Measurements from ENCODE around the gene GPR21.

Gene GPR21

GRCh38 chr9:123063896-123064295 is 30.4 kb downstream of the GPR21 start:
- DNase-seq (ENCODE audit: low read depth in 2 of 2) = no peak

GRCh38 chr9:123064716-123065115 is 31.2 kb downstream of the GPR21 start:
- DNase-seq (ENCODE audit: low read depth in 2 of 2) = no peak

- no peak for DNase-seq (ENCODE audit: low read depth in 2 of 2)
These were observed 31.7 kb downstream of the GPR21 start for GRCh38 chr9:123065196-123065595.

GRCh38 chr9:123067136-123067535 is 33.7 kb downstream of the GPR21 start:
- DNase-seq (ENCODE audit: low read depth in 2 of 2) = no peak

GRCh38 chr9:123069010-123069481 is 35.6 kb downstream of the GPR21 start:
- DNase-seq (ENCODE audit: low read depth in 2 of 2) = no peak

GRCh38 chr9:123070198-123070597 is 36.7 kb downstream of the GPR21 start:
- DNase-seq (ENCODE audit: low read depth in 2 of 2) = no peak

GRCh38 chr9:123072407-123072995 is 39.0 kb downstream of the GPR21 start:
- DNase-seq (ENCODE audit: low read depth in 2 of 2) = no peak

- no peak for DNase-seq (ENCODE audit: low read depth in 2 of 2)
These were observed 40.0 kb downstream of the GPR21 start for GRCh38 chr9:123073441-123073840.

GRCh38 chr9:123073991-123074422 is 40.5 kb downstream of the GPR21 start:
- DNase-seq (ENCODE audit: low read depth in 2 of 2) = no peak

- DNase-seq (ENCODE audit: low read depth in 2 of 2) = no peak
These were observed 41.2 kb downstream of the GPR21 start for GRCh38 chr9:123074628-123075027.

GRCh38 chr9:123080444-123080843 is 47.0 kb downstream of the GPR21 start:
- DNase-seq (ENCODE audit: low read depth in 2 of 2) = no peak

GRCh38 chr9:123081824-123082223 is 48.4 kb downstream of the GPR21 start:
- DNase-seq (ENCODE audit: low read depth in 2 of 2) = no peak

GRCh38 chr9:123083680-123084079 is 50.2 kb downstream of the GPR21 start:
- no peak for DNase-seq (ENCODE audit: low read depth in 2 of 2)

- no peak for DNase-seq (ENCODE audit: low read depth in 2 of 2)
These were observed 50.8 kb downstream of the GPR21 start for GRCh38 chr9:123084256-123084655.

Data from stimulated activated CD4-positive, alpha-beta T cell treated with anti-CD3 and anti-CD28 coated beads, Interleukin-1b, Interleukin-23, amount 100 ng/mL, for 1 hour (primary cell).